Right atrium auricular region (tissue), 2 donors: Measurements from ENCODE around the gene USP10. TPM values are rescaled to one million over a fixed set of nuclear protein-coding genes. Genes with fewer than 3 reads are reported as not detected.

ENCODE experiments used
- DNase-seq: peaks from one replicate; pipeline ENCODE4 v3.0.0-alpha.2; 2019; ENCODE audit warnings: low spot score
- H3K27ac ChIP-seq, 2 donors: fragments of 200-600 bp; sonication (generic); 1 replicate in 1 of 2; 2 replicates in 1 of 2; pipeline ENCODE4 v1.5.1; 2016 to 2019
- H3K27me3 ChIP-seq, 2 donors: fragments of 200-600 bp; sonication (generic); one replicate each; pipeline versions ENCODE4 v1.5.1 to v1.6.0; 2017 to 2019
- H3K36me3 ChIP-seq: fragments of 200-600 bp; sonication (generic); one replicate; pipeline ENCODE4 v1.5.1; 2016
- H3K4me1 ChIP-seq, 2 donors: fragments of 200-600 bp; sonication (generic); one replicate each; pipeline versions ENCODE4 v1.5.1 to v1.6.0; 2017 to 2019
- H3K4me3 ChIP-seq, 2 donors: fragments of 200-600 bp; sonication (generic); 1 replicate in 1 of 2; 2 replicates in 1 of 2; pipeline ENCODE4 v1.5.1; 2017 to 2019; ENCODE audit warnings: mild to moderate bottlenecking in 1 of 2, moderate library complexity in 1 of 2
- H3K9me3 ChIP-seq, 2 donors: fragments of 200-600 bp; sonication (generic); one replicate each; pipeline ENCODE4 v1.5.1; 2019
- total RNA-seq, 2 donors: library from RNA; depleted of rRNA; stranded (reverse); fragments of >200 nt; gene quantifications; one replicate each; pipeline ENCODE4 v1.1.0, GENCODE V29; 2016
- TF ChIP-seq, protein P1 (sequence below), 2 donors: fragments of 200-600 bp; sonication (generic); IDR thresholded peaks; one replicate each; pipeline ENCODE4 v1.5.1; 2019; ENCODE audit warnings: antibody characterized with exemption in 2 of 2

The USP10 gene
- total RNA-seq, 2 donors from 2014 or later: 44.9 to 52.3 TPM

DNA sequence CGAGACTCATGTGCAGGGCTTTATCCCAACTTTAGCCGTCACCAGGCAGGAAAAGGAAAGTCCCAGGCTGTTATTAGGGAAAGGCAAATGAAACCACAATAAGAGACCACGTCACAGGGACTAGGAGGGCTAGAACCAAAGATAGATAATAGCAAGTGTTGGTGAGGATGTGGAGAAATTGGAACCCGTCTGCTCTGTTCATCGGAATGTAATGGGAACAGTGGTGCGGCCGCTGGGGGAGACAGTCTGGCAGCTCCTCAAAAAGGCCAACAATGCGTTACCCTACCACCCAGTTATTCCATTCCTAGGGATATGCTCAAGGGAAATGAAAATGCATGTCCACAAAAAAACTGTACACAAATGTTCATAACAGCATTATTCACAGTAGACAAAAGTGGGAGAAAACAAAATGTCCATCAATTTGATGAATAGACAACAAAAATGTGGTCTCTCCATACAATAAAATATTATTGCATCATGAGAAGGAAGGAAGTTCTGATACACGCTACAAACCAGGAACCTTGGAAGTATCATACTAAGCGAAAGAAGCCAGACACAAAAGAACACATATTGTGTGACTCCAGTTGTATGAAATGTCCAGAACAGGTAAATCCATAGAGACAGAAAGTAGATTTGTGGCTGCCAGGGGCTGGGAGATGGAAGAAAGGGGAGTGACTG, 19.5 kb upstream of the USP10 start:
- Histone ChIP-seq H3K27me3 (no peaks in the 10 kb centered on the region), H3K9me3 (no peaks in the 10 kb centered on the region), H3K4me3 (no peak overlapping the region), H3K36me3 (no peaks in the 10 kb centered on the region), H3K27ac (no peak overlapping the region), H3K4me1 (no peaks in the 10 kb centered on the region)
- TF ChIP-seq, protein P1, sequence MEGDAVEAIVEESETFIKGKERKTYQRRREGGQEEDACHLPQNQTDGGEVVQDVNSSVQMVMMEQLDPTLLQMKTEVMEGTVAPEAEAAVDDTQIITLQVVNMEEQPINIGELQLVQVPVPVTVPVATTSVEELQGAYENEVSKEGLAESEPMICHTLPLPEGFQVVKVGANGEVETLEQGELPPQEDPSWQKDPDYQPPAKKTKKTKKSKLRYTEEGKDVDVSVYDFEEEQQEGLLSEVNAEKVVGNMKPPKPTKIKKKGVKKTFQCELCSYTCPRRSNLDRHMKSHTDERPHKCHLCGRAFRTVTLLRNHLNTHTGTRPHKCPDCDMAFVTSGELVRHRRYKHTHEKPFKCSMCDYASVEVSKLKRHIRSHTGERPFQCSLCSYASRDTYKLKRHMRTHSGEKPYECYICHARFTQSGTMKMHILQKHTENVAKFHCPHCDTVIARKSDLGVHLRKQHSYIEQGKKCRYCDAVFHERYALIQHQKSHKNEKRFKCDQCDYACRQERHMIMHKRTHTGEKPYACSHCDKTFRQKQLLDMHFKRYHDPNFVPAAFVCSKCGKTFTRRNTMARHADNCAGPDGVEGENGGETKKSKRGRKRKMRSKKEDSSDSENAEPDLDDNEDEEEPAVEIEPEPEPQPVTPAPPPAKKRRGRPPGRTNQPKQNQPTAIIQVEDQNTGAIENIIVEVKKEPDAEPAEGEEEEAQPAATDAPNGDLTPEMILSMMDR (IDR thresholded peaks at IDR 0.05): no peak
- DNase-seq: no peak

DNA sequence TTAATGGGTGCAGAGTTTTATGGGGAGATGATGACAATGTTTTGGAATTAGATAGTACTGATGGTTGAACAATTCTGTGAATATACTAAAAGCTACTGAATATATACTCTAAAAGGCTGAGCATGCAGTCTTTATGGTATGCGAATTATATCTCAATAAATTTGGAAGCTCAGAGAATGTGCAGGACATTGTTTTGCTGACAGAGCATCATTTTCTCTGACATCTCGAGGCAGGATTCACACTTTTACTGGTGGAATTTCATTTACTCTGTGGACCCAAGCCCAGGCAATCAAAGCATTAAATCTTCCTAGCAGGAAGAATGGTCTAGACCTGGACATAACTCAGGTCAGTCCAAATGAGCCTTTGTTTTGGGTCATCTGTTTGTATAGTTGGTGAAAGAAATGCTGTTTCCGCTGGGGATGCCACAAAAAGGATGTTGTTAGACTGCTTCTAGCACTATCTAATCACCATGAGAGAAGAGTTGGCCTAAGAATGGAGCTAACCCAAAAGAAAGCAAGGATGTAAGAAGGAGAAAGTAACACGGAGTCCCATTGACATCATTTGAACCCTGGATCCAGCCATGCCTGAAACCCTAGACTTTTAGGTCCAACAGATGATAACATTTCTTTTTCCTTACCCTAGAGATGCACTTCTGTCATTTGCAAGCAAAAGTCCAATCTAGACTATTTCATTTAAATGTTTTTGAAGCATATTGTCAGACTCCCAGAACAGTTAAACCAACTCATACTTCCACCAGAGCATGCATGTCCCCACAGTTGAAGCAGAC, 18.8 kb upstream of the USP10 start:
- TF ChIP-seq, protein P1 (IDR thresholded peaks at IDR 0.05): no peak
- H3K4me1 ChIP-seq: no peaks in the 10 kb centered on the region
- no peak for DNase-seq
- no peak overlapping the region for H3K27ac ChIP-seq
- no peaks in the 10 kb centered on the region for H3K36me3 ChIP-seq
- no peak overlapping the region for H3K4me3 ChIP-seq
- no peaks in the 10 kb centered on the region for H3K9me3 ChIP-seq
- H3K27me3 ChIP-seq: no peaks in the 10 kb centered on the region

DNA sequence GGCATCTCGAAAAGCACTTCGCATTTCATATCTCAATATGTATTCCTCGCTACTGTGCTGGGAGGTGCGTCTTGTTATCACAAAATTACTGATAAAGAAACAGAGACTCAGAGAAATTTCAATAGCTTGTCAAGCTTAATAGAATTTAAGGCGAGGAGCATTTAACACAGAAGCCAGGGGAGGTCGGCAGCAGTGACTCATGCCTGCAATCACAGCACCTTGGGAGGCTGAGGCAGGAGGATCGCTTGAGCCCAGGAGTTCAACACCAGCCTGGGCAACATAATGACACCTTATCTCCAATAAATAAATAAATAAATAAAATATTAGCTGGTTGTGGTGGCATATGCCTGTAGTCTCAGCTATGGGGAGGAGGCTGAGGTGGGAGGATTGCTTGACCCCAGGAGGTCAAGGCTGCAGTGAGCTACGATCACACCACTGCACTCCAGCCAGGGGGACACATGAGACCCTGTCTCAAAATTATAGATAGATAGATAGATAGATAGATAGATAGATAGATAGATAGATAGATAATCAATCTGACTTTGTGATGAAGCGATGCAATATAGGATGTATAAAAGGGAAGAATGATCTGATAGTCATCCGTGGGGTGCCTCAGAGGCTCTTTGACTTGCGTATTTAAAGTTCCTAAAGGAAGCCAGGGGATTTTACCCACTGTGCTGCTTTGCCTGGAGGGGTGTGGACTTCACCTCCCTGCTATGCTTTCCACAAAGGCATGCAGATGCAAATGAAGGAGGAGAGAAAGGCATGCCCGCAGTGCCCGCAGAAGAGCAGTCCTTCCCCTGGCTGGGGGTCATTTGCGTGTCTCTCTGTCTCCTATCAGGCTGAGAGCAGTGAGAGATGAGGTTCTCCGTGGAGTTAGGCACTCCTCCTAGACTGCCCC, 15.9 kb upstream of the USP10 start:
- Histone ChIP-seq H3K4me1 (no peaks in the 10 kb centered on the region), H3K4me3 (no peak overlapping the region), H3K9me3 (no peaks in the 10 kb centered on the region), H3K27me3 (no peaks in the 10 kb centered on the region), H3K27ac (no peak overlapping the region), H3K36me3 (no peaks in the 10 kb centered on the region)
- DNase-seq: no peak
- TF ChIP-seq, protein P1 (IDR thresholded peaks at IDR 0.05): no peak

DNA sequence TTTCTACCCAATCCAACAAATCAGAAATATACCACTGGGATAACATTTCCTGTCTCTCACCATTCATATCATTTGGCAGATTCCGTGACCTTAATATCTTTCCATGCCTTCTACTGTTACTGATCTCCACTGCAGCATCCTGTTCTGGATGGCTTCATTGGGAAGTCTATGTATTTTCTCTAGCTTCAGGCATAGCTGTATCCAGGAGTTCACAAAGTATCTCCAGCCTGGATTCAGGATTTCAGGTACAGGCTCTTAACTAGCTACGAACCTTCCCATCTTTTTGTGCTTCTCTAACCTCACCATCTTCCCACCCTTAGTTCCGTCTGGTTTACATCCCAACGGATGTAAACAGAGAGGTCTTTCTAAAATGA, 15.2 kb upstream of the USP10 start:
- no peaks in the 10 kb centered on the region for H3K36me3 ChIP-seq
- H3K27ac ChIP-seq: no peak overlapping the region
- H3K4me1 ChIP-seq: no peaks in the 10 kb centered on the region
- no peaks in the 10 kb centered on the region for H3K27me3 ChIP-seq
- H3K9me3 ChIP-seq: no peaks in the 10 kb centered on the region
- DNase-seq: no peak
- H3K4me3 ChIP-seq: no peak overlapping the region
- TF ChIP-seq, protein P1 (IDR thresholded peaks at IDR 0.05): no peak

DNA sequence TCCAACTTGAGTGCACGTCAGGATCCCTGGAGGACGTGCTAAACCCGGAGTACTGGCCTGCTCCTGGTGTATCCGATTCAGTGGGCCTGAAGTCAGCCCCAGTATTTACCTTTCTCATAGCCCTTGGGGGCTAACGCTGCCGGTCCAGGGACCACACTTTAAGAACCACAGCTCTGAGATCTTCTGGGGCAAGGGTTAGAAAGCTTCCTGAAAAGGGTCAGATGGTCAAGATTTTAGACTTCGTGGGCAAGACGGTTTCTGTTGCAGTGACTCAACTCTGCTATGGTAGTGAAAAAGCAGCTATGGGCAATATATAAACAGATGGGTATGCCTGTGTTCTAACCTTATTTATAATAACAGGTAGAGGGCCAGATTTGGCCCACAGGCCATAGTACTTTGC, 14.6 kb upstream of the USP10 start:
- no peaks in the 10 kb centered on the region for H3K4me1 ChIP-seq
- no peak for DNase-seq
- H3K9me3 ChIP-seq: no peaks in the 10 kb centered on the region
- H3K27me3 ChIP-seq: no peaks in the 10 kb centered on the region
- TF ChIP-seq, protein P1 (IDR thresholded peaks at IDR 0.05): no peak
- H3K4me3 ChIP-seq: no peak overlapping the region
- H3K36me3 ChIP-seq: no peaks in the 10 kb centered on the region
- no peak overlapping the region for H3K27ac ChIP-seq
